ENCODE measurements around the gene SYCP3.

SYCP3 gene

DNA sequence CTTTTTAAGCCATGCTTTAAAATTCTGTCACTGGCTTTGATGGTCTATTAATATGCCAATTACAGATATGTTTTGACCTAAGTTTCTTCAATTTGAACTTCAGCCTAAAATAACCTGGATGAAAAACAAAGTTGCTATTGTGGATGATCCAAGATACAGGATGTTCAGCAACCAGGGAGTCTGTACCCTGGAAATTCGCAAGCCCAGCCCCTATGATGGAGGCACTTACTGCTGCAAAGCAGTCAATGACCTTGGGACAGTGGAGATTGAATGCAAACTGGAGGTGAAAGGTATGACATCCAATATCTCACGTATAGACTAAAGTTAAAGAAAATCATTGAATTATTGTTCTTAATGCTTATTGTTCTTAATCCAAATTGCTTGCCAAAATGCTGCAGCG is 59.0 kb downstream of the SYCP3 start:
- no peak for DNase-seq (ENCODE audit: low spot score)

All from RKO (cell line).